Sigmoid colon (tissue), 7 donors: ENCODE results near the gene CCDC77. TPM values are rescaled to one million over a fixed set of nuclear protein-coding genes. Genes with fewer than 3 reads are reported as not detected.

Source experiments
- DNase-seq: peaks from one replicate; pipeline ENCODE4 v3.0.0-alpha.2; 2019
- H3K27ac ChIP-seq, 4 donors: fragments of 200-600 bp; sonication (generic); one replicate each; pipeline ENCODE4 v1.5.1; 2016 to 2019; ENCODE audit warnings: mild to moderate bottlenecking in 1 of 4
- H3K27me3 ChIP-seq, 3 donors: fragments of 200-600 bp; sonication (generic); one replicate each; pipeline ENCODE4 v1.5.1; 2019; ENCODE audit warnings: mild to moderate bottlenecking in 1 of 3
- H3K36me3 ChIP-seq, 4 donors: fragments of 200-600 bp; sonication (generic); one replicate each; pipeline ENCODE4 v1.5.1; 2016 to 2019
- H3K4me1 ChIP-seq, 4 donors: fragments of 200-600 bp; sonication (generic); one replicate each; pipeline ENCODE4 v1.5.1; 2017 to 2019
- H3K4me3 ChIP-seq, 4 donors: fragments of 200-600 bp; sonication (generic); one replicate each; pipeline ENCODE4 v1.5.1; 2017 to 2019; ENCODE audit warnings: mild to moderate bottlenecking in 2 of 4, moderate library complexity in 1 of 4
- H3K9me3 ChIP-seq, 4 donors: fragments of 200-600 bp in 3 of 4; sonication (generic) in 3 of 4; one replicate each; pipeline versions ENCODE4 v1.5.1 to v1.6.1; 2013 to 2019
- CTCF ChIP-seq, 4 experiments: fragments of 450-650 bp in 3 of 4; fragments of 200-600 bp in 1 of 4; IDR thresholded peaks; one replicate each; pipeline ENCODE4 v1.5.1; 2016 to 2019; ENCODE audit warnings: antibody characterized with exemption in 4 of 4, mild to moderate bottlenecking in 3 of 4, moderate library complexity in 2 of 4
- EP300 ChIP-seq, 4 donors: sonication (generic); formaldehyde crosslinking; IDR thresholded peaks; one replicate each; pipeline ENCODE4 v1.6.1; 2017; ENCODE audit warnings: antibody characterized with exemption in 4 of 4
- POLR2A ChIP-seq, 2 donors: fragments of 450-650 bp; IDR thresholded peaks; one replicate each; pipeline ENCODE4 v1.6.1; 2016; ENCODE audit warnings: antibody characterized with exemption in 2 of 2, mild to moderate bottlenecking in 2 of 2, moderate library complexity in 2 of 2
- POLR2AphosphoS5 ChIP-seq, 4 donors: sonication (generic); formaldehyde crosslinking; IDR thresholded peaks; one replicate each; pipeline ENCODE4 v1.6.1; 2017; ENCODE audit warnings: antibody characterized with exemption in 4 of 4
- WGBS, 2 donors: extraction: QIAGEN DNeasy Blood & Tissue Kit; methylation state at CpG; one replicate each; pipeline ENCODE4 v1.1.7; 2013; 5-methylcytosine and 5-hydroxymethylcytosine counted together
- intact Hi-C: fragments of 100-400 bp; cut with DNase I; formaldehyde crosslinking; loops from one replicate; pipeline ENCODE4 v1.15.1; 2023
- polyA plus RNA-seq, 3 donors: library from polyadenylated mRNA; stranded (reverse); fragments of 200-250 nt; gene quantifications; one replicate each; pipeline ENCODE4 v1.2.3, GENCODE V29; 2013
- total RNA-seq, 4 donors: library from RNA; depleted of rRNA; stranded (reverse); fragments of >200 nt; gene quantifications; one replicate each; pipeline ENCODE4 v1.1.0, GENCODE V29; 2016
- donor health status: healthy with polysubstance abuse.
- donor health status: Bipolar disorder and iron deficiency.
- donor health status: healthy.

The CCDC77 gene
- total and polyA plus RNA-seq, 7 donors = 2.8 to 8.6 (median 5.8) TPM

DNA sequence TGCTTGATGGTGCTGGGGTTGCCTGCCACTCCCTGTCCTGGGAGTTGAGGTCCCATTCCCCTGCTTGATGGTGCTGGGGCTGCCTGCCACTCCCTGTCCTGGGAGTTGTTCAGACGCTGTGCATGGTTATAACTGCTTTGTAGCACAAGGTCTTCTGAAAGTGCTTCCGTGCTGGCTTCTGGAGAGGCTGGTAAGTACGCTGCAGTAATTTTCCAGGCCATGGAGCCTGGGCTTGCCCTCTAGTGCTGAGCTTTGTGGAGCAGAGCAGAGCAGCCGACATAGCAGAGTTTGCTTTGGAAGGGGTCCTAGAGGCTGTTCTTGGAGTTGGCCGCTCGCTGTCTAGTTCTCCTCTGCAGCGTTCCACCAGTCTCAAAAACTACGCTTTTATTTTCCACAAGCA lies 64.6 kb downstream of the CCDC77 start:
- DNase-seq = no peak
- H3K27ac ChIP-seq = no peak overlapping the region

DNA sequence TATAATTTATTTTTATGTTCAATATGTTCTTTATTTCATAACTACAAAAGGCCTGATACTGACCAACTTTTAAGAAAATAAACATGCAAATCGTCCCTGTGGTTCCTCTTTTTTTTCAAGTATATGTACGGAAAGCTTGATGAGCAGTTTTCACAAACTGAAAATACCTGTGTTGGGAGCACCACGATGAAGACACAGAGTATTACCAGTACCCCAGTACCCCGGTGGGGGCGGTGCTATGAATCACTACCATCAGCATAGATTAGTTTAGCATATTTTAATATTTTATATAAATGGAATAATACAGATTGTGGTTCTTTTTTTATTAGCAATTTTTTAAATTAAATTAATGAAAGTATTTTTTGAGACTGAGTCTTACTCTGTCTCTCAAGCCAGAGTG lies 65.3 kb downstream of the CCDC77 start:
- no peak overlapping the region for H3K27ac ChIP-seq
- no peaks in the 10 kb centered on the region for H3K27me3 ChIP-seq
- H3K36me3 ChIP-seq = no peaks in the 10 kb centered on the region
- TF ChIP-seq POLR2AphosphoS5 (IDR thresholded peaks at IDR 0.05) (no peak), EP300 (IDR thresholded peaks at IDR 0.05) (no peak), CTCF (IDR thresholded peaks at IDR 0.05) (no peak), POLR2A (IDR thresholded peaks at IDR 0.05) (no peak)
- 69 to 78% methylated on average over 5 of the region's 5 CpGs for WGBS, 2 donors
- intact Hi-C loops = no loop called here
- no peak overlapping the region for H3K4me3 ChIP-seq
- H3K9me3 ChIP-seq = no peaks in the 10 kb centered on the region
- H3K4me1 ChIP-seq = no peaks in the 10 kb centered on the region
- DNase-seq = no peak

More for the DNA sequence above, 64.6 kb downstream of the CCDC77 start:
- H3K36me3 ChIP-seq = no peaks in the 10 kb centered on the region
- H3K4me1 ChIP-seq = peaks cover 0 to under 1% (median 0%) of the 10 kb centered on the region in 4 donors
- TF ChIP-seq EP300 (IDR thresholded peaks at IDR 0.05) = no peak
- H3K4me3 ChIP-seq = no peak overlapping the region
- 53 to 78% methylated on average over 8 of the region's 8 CpGs for WGBS, 2 donors
- peaks cover 0 to 5% (median 0%) of the 10 kb centered on the region in 3 donors for H3K27me3 ChIP-seq
- no peaks in the 10 kb centered on the region for H3K9me3 ChIP-seq
- intact Hi-C loops = no loop called here

- WGBS, 2 donors = 41 to 83% methylated on average over 6 of the region's 6 CpGs
- no peaks in the 10 kb centered on the region for H3K4me1 ChIP-seq
These were observed 66.1 kb downstream of the CCDC77 start for GRCh38 chr12:467591-467990.

DNA sequence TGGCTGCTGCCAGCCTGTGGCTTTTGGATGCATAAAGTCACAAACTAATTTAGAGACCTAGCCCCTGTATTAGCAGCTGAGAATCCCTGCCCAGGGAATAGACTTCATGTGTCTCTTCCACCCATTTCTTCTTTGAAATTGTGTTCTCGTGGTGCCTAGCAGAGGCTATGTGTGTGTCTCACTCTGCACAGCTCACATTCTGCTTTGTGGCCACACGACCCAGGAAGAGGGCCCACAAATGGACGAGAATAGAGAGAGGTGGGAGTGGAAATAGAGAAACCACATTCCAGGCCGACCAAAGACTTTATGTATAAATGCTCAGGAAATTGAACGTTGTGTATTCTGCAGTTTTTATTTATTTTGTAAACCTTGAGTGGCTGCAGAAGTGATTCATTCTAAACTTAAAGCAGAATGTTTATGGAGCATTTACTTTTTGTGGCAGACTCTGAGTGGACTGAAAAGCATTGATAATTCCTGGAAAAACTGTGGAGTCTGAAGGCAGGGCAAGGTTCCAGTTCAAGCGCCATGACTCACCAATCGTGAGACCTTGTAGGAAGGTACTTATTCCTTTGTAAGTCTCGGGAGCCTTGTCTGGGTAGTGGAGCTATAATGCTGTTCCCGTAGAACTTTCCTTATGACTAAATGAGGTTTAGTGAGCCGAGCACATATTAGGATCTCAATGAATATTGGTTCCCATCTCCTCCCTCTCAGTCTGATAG lies 67.4 kb downstream of the CCDC77 start:
- Histone ChIP-seq H3K4me1 (no peaks in the 10 kb centered on the region), H3K9me3 (no peaks in the 10 kb centered on the region), H3K27ac (no peak overlapping the region), H3K27me3 (peaks cover 0 to 4% (median 0%) of the 10 kb centered on the region in 3 donors), H3K4me3 (no peak overlapping the region), H3K36me3 (no peaks in the 10 kb centered on the region)
- intact Hi-C loops = no loop called here
- TF ChIP-seq POLR2AphosphoS5 (IDR thresholded peaks at IDR 0.05) (no peak), CTCF (IDR thresholded peaks at IDR 0.05) (no peak), EP300 (IDR thresholded peaks at IDR 0.05) (no peak), POLR2A (IDR thresholded peaks at IDR 0.05) (no peak)
- no peak for DNase-seq
- 62 to 66% methylated on average over 10 of the region's 10 CpGs for WGBS, 2 donors

More at GRCh38 chr12:467591-467990, 66.1 kb downstream of the CCDC77 start:
- Histone ChIP-seq H3K9me3 (no peaks in the 10 kb centered on the region), H3K27ac (no peak overlapping the region), H3K36me3 (no peaks in the 10 kb centered on the region), H3K27me3 (no peaks in the 10 kb centered on the region), H3K4me3 (no peak overlapping the region)
- TF ChIP-seq POLR2A (IDR thresholded peaks at IDR 0.05) (no peak), EP300 (IDR thresholded peaks at IDR 0.05) (no peak), POLR2AphosphoS5 (IDR thresholded peaks at IDR 0.05) (no peak)
- DNase-seq = no peak
- intact Hi-C loops = no loop called here

GRCh38 chr12:470133-470532 lies 68.7 kb downstream of the CCDC77 start:
- Histone ChIP-seq H3K36me3 (no peaks in the 10 kb centered on the region), H3K4me3 (no peak overlapping the region), H3K27me3 (peaks cover 0 to 8% (median 0%) of the 10 kb centered on the region in 3 donors), H3K9me3 (no peaks in the 10 kb centered on the region), H3K4me1 (no peaks in the 10 kb centered on the region), H3K27ac (no peak overlapping the region)
- WGBS, 2 donors = 83 to 85% methylated on average over 11 of the region's 11 CpGs
- no peak for DNase-seq
- intact Hi-C loops = no loop called here
- no peak for TF ChIP-seq EP300 (IDR thresholded peaks at IDR 0.05)
- no peak for TF ChIP-seq POLR2AphosphoS5 (IDR thresholded peaks at IDR 0.05)
- no peak for TF ChIP-seq POLR2A (IDR thresholded peaks at IDR 0.05)
- no peak for TF ChIP-seq CTCF (IDR thresholded peaks at IDR 0.05)
